IMR-90 (cell line): ENCODE results near the gene INO80B. TPM values are rescaled to one million over a fixed set of nuclear protein-coding genes. Genes with fewer than 3 reads are reported as not detected.

Source experiments
- ATAC-seq: fragments of 200-7000 bp; cut with Tn5 transposase; 2 replicates; pipeline ENCODE4 v1.9.1; 2020; ENCODE audit warnings: low read depth, mild to moderate bottlenecking, moderate library complexity
- BruUV-seq: library from RNA; stranded (reverse); fragments of 400-500 nt; replicated peaks from 2 replicates; lab custom pipeline; 2021; lab: Mats Ljungman, UMichigan
- CTCF ChIA-PET: fragments of 300-600 bp; formaldehyde crosslinking; extraction: SDS; loops from one replicate; lab custom pipeline; 2021; ENCODE audit warnings: antibody characterized with exemption; lab: Yijun Ruan, JAX
- POLR2A ChIA-PET: fragments of 300-600 bp; sonication (Branson Sonifier 250); formaldehyde crosslinking; loops from one replicate; lab custom pipeline; 2022; ENCODE audit warnings: antibody characterized with exemption; ENCODE audit not compliant: unreplicated experiment; lab: Charles Lee
- DNase-seq: peaks from one replicate; pipeline ENCODE4 v3.0.0; 2013
- H2AFZ ChIP-seq: replicated peaks from 2 replicates; pipeline ENCODE3; 2013; ENCODE audit warnings: low read length, mild to moderate bottlenecking; ENCODE audit not compliant: poor library complexity
- H2AK5ac ChIP-seq: 2 replicates; pipeline ENCODE4 v1.6.1; 2013; ENCODE audit warnings: low read depth, low read length, inconsistent platforms
- H2AK9ac ChIP-seq: replicated peaks from 2 replicates; pipeline ENCODE3; 2013; ENCODE audit warnings: mild to moderate bottlenecking, low read depth, low read length, moderate library complexity; ENCODE audit not compliant: poor library complexity
- H2BK120ac ChIP-seq: 2 replicates; pipeline ENCODE4 v1.6.1; 2013; ENCODE audit warnings: low read depth, low read length, inconsistent platforms
- H2BK15ac ChIP-seq: 3 replicates; pipeline ENCODE4 v1.6.1; 2013; ENCODE audit warnings: low read depth, low read length, inconsistent platforms
- H2BK20ac ChIP-seq: 2 replicates; pipeline ENCODE4 v1.6.1; 2013; ENCODE audit warnings: low read depth, mild to moderate bottlenecking, inconsistent platforms, low read length, moderate library complexity
- H2BK5ac ChIP-seq: 2 replicates; pipeline ENCODE4 v1.6.1; 2013; ENCODE audit warnings: mild to moderate bottlenecking, low read depth, low read length, inconsistent platforms; ENCODE audit not compliant: poor library complexity, severe bottlenecking
- H3K14ac ChIP-seq: replicated peaks from 2 replicates; pipeline ENCODE4 v1.6.1; 2013; ENCODE audit warnings: low read depth, low read length, inconsistent platforms
- H3K18ac ChIP-seq: 2 replicates; pipeline ENCODE4 v1.6.1; 2013; ENCODE audit warnings: low read depth, low read length, control low read depth
- H3K23ac ChIP-seq: 2 replicates; pipeline ENCODE4 v1.6.1; 2013; ENCODE audit warnings: low read depth, low read length, inconsistent platforms
- H3K27ac ChIP-seq: 2 replicates; pipeline ENCODE4 v1.5.1; 2013; ENCODE audit warnings: mild to moderate bottlenecking, control low read depth, low read length; ENCODE audit not compliant: insufficient read depth
- H3K27me3 ChIP-seq: 2 replicates; pipeline ENCODE4 v1.6.1; 2013; ENCODE audit warnings: low read length; ENCODE audit not compliant: control insufficient read depth, insufficient read depth
- H3K36me3 ChIP-seq: 2 replicates; pipeline ENCODE4 v1.6.1; 2013; ENCODE audit warnings: low read length, mixed read lengths; ENCODE audit not compliant: control insufficient read depth, insufficient read depth
- H3K4ac ChIP-seq: 2 replicates; pipeline ENCODE4 v1.6.1; 2013; ENCODE audit warnings: low read depth, low read length, inconsistent platforms
- H3K4me1 ChIP-seq: 2 replicates; pipeline ENCODE4 v1.6.1; 2013; ENCODE audit warnings: low read length, mixed read lengths; ENCODE audit not compliant: control insufficient read depth, insufficient read depth
- H3K4me2 ChIP-seq: 2 replicates; pipeline ENCODE4 v1.6.1; 2013; ENCODE audit warnings: low read depth, mild to moderate bottlenecking, control low read depth, low read length, moderate library complexity
- H3K4me3 ChIP-seq: 2 replicates; pipeline ENCODE4 v1.5.1; 2013; ENCODE audit warnings: low read depth, mild to moderate bottlenecking, control low read depth, low read length, moderate library complexity; ENCODE audit not compliant: insufficient read depth
- H3K56ac ChIP-seq: 2 replicates; pipeline ENCODE4 v1.6.1; 2013; ENCODE audit warnings: low read length, inconsistent platforms; ENCODE audit not compliant: insufficient read depth; ENCODE audit errors: extremely low read depth
- H3K79me1 ChIP-seq, 2 experiments: 2 replicates each; pipeline ENCODE4 v1.6.1; 2013; ENCODE audit warnings: low read length in 2 of 2, inconsistent platforms in 1 of 2, low read depth in 1 of 2
- H3K9ac ChIP-seq: 2 replicates; pipeline ENCODE4 v1.6.1; 2013; ENCODE audit warnings: low read depth, low read length, control low read depth
- H3K9me1 ChIP-seq: 2 replicates; pipeline ENCODE4 v1.6.1; 2013; ENCODE audit warnings: low read length, inconsistent platforms; ENCODE audit not compliant: insufficient read depth
- H3K9me3 ChIP-seq: 2 replicates; pipeline ENCODE4 v1.6.1; 2013; ENCODE audit warnings: low read length; ENCODE audit not compliant: control insufficient read depth, insufficient read depth
- H4K20me1 ChIP-seq: 2 replicates; pipeline ENCODE4 v1.6.1; 2013; ENCODE audit warnings: low read length, inconsistent platforms; ENCODE audit not compliant: insufficient read depth
- H4K5ac ChIP-seq: 2 replicates; pipeline ENCODE4 v1.6.1; 2013; ENCODE audit warnings: mild to moderate bottlenecking, low read depth, low read length, control low read depth
- H4K8ac ChIP-seq, 2 experiments: 2 replicates each; pipeline ENCODE4 v1.6.1; 2013; ENCODE audit warnings: low read depth in 2 of 2, low read length in 2 of 2, control low read depth in 1 of 2, inconsistent platforms in 1 of 2
- H4K91ac ChIP-seq: 2 replicates; pipeline ENCODE4 v1.6.1; 2013; ENCODE audit warnings: low read depth, low read length, inconsistent platforms; ENCODE audit not compliant: insufficient read depth
- BHLHE40 ChIP-seq: fragments of 150-350 bp; IDR thresholded peaks from 2 replicates; pipeline ENCODE4 v1.6.1; 2016; ENCODE audit warnings: mild to moderate bottlenecking, low read depth, low read length
- CEBPB ChIP-seq: IDR thresholded peaks from 2 replicates; pipeline ENCODE4 v1.6.1; 2012; ENCODE audit warnings: low read depth, low read length, improper control_type of control experiment
- FOS ChIP-seq: fragments of 150-350 bp; IDR thresholded peaks from 2 replicates; pipeline ENCODE4 v1.6.1; 2016; ENCODE audit warnings: low read depth, low read length
- MAZ ChIP-seq: IDR thresholded peaks from 2 replicates; pipeline ENCODE4 v1.6.1; 2012; ENCODE audit warnings: low read depth, mild to moderate bottlenecking, low read length, improper control_type of control experiment, moderate library complexity, borderline replicate concordance
- NFE2L2 ChIP-seq: fragments of 150-350 bp; IDR thresholded peaks from 2 replicates; pipeline ENCODE4 v1.6.1; 2016; ENCODE audit warnings: low read depth, mild to moderate bottlenecking, low read length
- RCOR1 ChIP-seq: IDR thresholded peaks from 2 replicates; pipeline ENCODE4 v1.6.1; 2012; ENCODE audit warnings: mild to moderate bottlenecking, low read length, improper control_type of control experiment; ENCODE audit not compliant: insufficient replicate concordance
- SMC3 ChIP-seq: fragments of 150-350 bp; IDR thresholded peaks from 2 replicates; pipeline ENCODE4 v1.6.1; 2016; ENCODE audit warnings: low read depth, mild to moderate bottlenecking, antibody characterized with exemption, low read length, moderate library complexity
- WGBS, 2 experiments: methylation state at CpG; one replicate each; pipeline versions ENCODE4 v1.1.5 to v1.1.7; 2013; ENCODE audit warnings: missing lambda C conversion rate in 2 of 2; ENCODE audit not compliant: insufficient read length in 1 of 2; ENCODE audit errors: extremely low coverage in 2 of 2; 5-methylcytosine and 5-hydroxymethylcytosine counted together
- dilution Hi-C: fragments of 300-500 bp; cut with HindIII; formaldehyde crosslinking; loops from one replicate; pipeline ENCODE4 v1.14.3; 2018; ENCODE audit warnings: low sequenced_read_pairs; ENCODE audit not compliant: unreplicated experiment
- in situ Hi-C: fragments of 300-500 bp; cut with MboI; formaldehyde crosslinking; loops from 3 replicates; pipeline ENCODE4 v1.14.3; 2019; ENCODE audit warnings: low sequenced_read_pairs, inconsistent platforms, mixed read lengths
- intact Hi-C: fragments of 100-400 bp; cut with micrococcal nuclease; formaldehyde crosslinking; loops from 2 replicates; pipeline ENCODE4 v1.10.0; 2022
- polyA plus RNA-seq, 3 experiments: library from polyadenylated mRNA; depleted of rRNA; stranded (reverse); fragments of >200 nt; gene quantifications; 2 replicates each; pipeline ENCODE4 v1.2.3, GENCODE V29; 2012; ENCODE audit warnings: low replicate concordance in 1 of 3
- total RNA-seq: library from RNA; depleted of rRNA; stranded (reverse); fragments of >200 nt; gene quantifications from 2 replicates; pipeline ENCODE4 v1.2.3, GENCODE V29; 2012
- TF ChIP-seq, protein P1 (sequence below): fragments of 150-350 bp; IDR thresholded peaks from 2 replicates; pipeline ENCODE4 v1.6.1; 2017; ENCODE audit warnings: mild to moderate bottlenecking, antibody characterized with exemption, low read length, low read depth

The INO80B gene
- total and polyA plus RNA-seq, 2 of the 4 experiments (the other 2 are of a cell fraction): 4.5 to 10.5 TPM

DNA sequence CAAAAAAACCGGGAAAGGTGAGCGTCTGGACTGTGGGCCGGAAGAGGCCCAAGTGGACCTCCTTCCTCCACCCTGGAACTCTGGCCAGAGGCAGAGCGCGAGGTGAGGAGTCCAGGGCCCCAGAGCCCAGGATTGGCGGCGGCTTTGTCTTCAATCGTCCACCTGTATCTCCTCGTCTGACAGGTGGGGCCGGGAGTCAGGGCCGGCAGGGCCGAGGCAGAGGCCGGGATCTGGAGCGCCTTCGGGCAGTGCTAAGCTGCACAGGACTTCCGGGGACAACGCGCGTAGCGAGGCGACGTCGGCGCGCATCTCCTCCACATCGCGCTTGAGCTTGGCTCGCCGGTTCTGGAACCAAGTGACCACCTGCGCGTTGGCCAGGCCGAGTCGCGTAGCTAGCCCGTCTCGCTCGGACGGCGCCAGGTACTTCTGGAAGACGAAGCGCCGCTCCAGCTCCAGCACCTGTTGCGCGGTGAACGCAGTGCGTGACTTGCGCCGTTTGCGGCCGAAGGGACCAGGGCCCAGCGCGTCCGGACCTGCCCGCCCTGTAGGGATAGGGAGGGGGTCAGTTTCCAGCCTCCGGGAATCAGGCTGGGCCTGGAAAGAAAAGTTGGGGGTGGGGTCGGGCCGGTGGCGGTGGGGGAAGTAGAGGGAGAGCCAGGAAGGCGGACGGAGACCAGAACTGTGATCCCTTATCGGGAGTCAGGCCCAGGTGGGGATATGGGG, 43.1 kb downstream of the INO80B start:
- peak overlapping the region; percentile 74 for H3K4me2 ChIP-seq
- no TSS peak for BruUV-seq
- H4K8ac ChIP-seq: no peak overlapping the region; a peak in 1 of 4 replicates
- ChIA-PET CTCF (no interaction called here), POLR2A (no interaction called here)
- H2BK15ac ChIP-seq: no peak overlapping the region
- H4K91ac ChIP-seq: no peak overlapping the region
- TF ChIP-seq NFE2L2 (no peak), FOS (no peak), BHLHE40 (no peak), MAZ (no peak), CEBPB (no peak), RCOR1 (no peak), SMC3 (no peak)
- TF ChIP-seq, protein P1, sequence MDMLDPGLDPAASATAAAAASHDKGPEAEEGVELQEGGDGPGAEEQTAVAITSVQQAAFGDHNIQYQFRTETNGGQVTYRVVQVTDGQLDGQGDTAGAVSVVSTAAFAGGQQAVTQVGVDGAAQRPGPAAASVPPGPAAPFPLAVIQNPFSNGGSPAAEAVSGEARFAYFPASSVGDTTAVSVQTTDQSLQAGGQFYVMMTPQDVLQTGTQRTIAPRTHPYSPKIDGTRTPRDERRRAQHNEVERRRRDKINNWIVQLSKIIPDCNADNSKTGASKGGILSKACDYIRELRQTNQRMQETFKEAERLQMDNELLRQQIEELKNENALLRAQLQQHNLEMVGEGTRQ: no peak
- in situ Hi-C loops: loop anchor here (25.0 kb wide), 1 partner anchor 364 kb away; no protein-coding TSS in a partner anchor
- no peak overlapping the region for H3K4me3 ChIP-seq
- H4K20me1 ChIP-seq: no peaks in the 10 kb centered on the region
- H3K18ac ChIP-seq: no peak overlapping the region
- H3K27ac ChIP-seq: no peak overlapping the region
- H2AK5ac ChIP-seq: no peak overlapping the region
- H3K14ac ChIP-seq: no peak overlapping the region
- H3K4ac ChIP-seq: no peak overlapping the region
- no peak overlapping the region for H4K5ac ChIP-seq
- peak overlapping the region; percentile 76 for H2AFZ ChIP-seq
- H3K36me3 ChIP-seq: peaks cover 10% of the 10 kb centered on the region; the same call in 1 of the 2 replicates
- H3K56ac ChIP-seq: no peak overlapping the region
- H2BK20ac ChIP-seq: no peak overlapping the region; the same call in 1 of the 2 replicates
- no peaks in the 10 kb centered on the region for H3K9me3 ChIP-seq
- H3K4me1 ChIP-seq: peaks cover 9% of the 10 kb centered on the region; the same call in 1 of the 2 replicates
- H2AK9ac ChIP-seq: no peak overlapping the region
- no peak for DNase-seq
- H2BK120ac ChIP-seq: no peak overlapping the region
- H3K79me1 ChIP-seq: peaks cover 0 to 12% of the 10 kb centered on the region in 2 experiments; a peak in 1 of 4 replicates
- intact Hi-C loops: no loop called here
- H2BK5ac ChIP-seq: no peak overlapping the region
- ATAC-seq: no peak
- H3K9ac ChIP-seq: no peak overlapping the region
- H3K23ac ChIP-seq: no peak overlapping the region
- no peaks in the 10 kb centered on the region for H3K9me1 ChIP-seq
- dilution Hi-C loops: no loop called here
- WGBS, 2 experiments: 10% methylated on average over 33 of the region's 61 CpGs; no CpG with 5 or more reads in 1 of the 2 experiments
- H3K27me3 ChIP-seq: peaks cover 38% of the 10 kb centered on the region
